OCI-M1 (cell line): ENCODE results near the gene COL13A1.

Experiments
- DNase-seq: peaks from one replicate; lab custom pipeline; 2025; lab: John Stamatoyannopoulos, UW

Gene COL13A1

DNA sequence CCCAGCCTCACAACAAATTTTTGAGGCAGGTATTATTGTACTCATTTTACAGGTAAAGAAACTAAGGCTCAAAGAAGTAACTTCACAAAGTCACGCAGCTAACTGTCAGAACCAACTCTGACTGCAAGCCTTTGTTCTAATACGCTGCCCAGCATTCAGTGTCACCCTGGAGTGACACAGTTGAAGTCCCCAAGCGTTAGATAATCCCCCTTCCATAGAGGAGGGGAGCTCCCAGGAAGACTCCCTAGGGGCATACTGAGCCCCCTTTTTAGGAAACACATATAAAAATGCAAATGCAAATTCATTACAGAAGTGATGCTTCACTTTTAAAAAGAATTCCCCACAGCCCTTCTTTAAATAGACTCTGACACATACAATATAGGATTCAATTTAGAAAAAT lies 150.0 kb downstream of the COL13A1 start:
- DNase-seq, result no peak

DNA sequence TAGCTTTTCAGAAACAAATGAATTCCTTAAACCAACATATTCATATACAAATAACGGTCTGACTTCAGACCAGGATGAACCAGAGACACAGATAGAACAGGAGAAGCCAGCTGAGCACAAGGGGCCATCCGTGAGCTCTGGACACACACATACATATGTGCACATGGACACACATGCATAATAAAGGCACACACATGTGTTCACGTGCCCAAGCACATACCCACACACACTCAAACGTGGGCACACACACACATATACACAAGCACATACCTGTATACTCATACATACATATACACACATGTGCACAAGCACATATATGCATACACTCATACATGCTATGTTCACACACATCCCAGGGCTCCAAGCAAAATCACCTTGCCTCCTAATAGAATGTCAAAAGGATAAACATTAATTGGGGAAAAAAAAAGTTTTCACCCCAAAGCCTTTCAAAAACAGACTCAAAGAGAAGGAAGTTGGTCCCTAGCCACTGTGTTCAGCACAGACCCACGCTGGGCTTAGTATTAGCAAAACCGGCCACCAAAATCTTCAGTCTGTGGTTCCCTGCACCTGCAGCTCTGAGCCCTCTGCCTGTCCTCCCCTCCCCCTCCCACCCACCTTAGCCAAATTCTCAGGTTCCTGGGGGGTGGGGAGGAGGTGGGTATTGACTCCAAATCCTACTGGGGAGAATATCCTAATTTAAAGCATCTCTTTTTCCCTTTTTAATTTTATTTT lies 150.5 kb downstream of the COL13A1 start:
- DNase-seq, result no peak

DNA sequence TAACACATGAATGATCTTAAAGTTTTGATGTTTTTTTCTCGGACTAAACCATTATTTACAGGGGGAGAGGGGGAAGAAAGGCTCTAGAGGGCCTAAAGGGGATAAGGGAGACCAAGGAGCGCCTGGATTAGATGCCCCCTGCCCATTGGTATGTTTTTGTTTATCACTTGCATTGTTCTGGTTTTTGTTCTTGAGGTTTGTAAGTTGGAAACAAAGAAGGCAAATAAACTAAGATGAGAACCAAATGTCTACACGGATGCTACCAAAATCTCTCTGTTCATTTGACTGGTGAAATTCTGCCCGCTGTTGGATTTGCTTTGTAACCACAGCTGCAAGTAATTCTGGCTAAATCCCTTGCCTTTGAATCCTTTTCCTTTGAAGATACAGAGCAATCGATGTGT lies 151.1 kb downstream of the COL13A1 start:
- DNase-seq, result no peak

- DNase-seq, result no peak
Measured at GRCh38 chr10:69953851-69954250, 152.1 kb downstream of the COL13A1 start.

DNA sequence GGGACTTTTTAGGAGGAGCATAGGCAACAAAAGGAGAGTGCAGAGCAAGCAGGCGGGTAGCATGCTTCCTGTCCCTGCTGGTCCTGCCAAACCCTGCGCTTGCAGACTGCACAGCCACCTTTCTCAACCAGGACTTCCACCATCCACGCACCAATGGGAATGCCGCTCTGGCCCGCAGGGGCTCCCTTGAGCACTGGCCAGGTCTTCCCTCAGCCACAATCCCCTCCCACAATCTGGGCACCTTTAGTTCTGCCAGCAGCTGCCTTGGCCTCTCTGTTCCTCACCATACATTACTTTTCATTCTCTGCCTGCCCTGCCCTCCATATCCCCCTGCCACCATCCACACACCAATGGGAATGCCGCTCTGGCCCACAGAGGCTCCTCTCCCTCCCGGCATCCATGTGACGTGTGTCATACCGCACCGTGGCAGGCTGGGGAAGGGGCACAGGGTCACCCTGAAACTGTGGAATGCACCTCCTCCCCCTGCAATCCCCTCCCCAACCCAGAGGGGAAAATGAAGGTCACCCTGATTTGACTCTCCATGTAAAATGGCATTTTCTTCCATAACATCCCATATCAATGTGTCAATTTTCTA lies 153.6 kb downstream of the COL13A1 start:
- DNase-seq, result no peak

DNA sequence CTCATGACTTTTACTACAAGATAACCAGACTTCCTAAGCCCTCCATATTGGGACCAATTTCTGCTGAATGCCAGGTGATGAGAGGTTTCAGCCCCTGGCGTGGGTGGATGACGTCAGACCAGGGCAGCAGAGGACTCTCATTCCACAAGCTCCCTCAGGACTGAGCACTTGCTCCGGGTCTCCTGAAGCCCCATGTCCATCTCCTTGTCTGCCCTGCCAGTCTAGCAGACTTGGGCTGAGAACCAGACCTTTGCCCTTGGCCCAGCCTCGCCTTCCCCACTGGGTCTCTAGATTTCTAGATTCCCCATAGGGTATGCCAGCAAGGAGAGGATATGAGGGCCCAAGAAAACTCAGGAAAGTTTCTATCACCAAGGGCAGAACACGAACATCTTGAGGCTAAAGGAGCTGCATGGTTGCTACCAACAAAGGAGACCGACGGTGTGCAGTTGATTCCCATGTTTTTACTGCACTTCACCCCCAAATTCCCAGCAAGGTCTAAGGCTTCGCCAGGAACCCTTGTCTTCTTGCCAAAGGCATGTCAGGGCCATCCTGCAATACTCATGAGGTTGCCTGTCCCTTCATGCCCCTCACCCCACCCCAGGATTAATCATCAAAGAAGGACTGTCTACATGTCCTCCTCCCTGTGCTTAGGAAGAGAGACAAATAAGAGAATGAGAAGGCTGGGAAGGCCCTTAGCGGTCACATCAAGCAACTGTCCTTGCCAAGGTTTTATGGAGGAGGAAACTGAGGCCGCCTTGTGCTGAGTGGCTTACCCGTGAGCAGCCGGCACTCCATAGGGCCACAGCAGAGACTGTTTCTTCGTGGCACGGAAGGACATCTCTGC lies 154.4 kb downstream of the COL13A1 start:
- no peak for DNase-seq

GRCh38 chr10:69956741-69957230 lies 155.1 kb downstream of the COL13A1 start:
- no peak for DNase-seq

GRCh38 chr10:69957241-69957885 lies 155.7 kb downstream of the COL13A1 start:
- no peak for DNase-seq

DNA sequence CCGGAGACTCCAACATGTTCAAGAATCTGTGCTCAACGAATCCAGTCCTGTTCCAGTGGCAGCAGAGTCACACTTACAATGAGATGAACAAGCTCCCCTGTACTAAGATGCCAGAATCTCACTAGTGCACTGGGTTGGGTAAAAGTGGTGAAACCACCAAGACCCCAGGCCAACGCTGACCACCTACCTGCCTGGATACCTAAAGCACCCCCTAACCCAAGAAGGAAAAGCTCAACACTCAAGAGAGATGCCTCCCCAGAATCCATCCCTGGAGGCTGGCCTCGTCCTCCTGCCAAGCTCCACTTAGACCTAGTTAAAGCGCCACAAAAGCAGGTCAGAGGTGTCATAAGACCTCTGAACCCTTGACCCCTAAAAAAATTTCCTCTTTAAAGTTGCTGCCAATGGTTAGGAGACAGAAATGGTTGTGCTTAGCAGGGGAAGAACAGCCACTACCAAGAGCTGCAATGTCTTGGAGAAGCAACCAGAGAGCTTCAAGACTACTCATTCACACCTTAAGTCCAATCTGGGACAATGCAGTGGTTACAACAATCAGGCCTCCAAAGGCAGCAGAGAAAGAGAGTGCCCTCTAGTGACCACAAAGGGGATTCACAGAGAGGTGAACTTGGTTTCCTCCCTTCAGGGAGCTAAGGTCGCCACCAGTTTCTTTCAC lies 156.3 kb downstream of the COL13A1 start:
- DNase-seq, result peak; percentile 66

GRCh38 chr10:69958556-69958902 lies 156.8 kb downstream of the COL13A1 start:
- no peak for DNase-seq

- peak; percentile 54 for DNase-seq
Measured at GRCh38 chr10:69959911-69960310, 158.2 kb downstream of the COL13A1 start.

GRCh38 chr10:69960606-69960987 lies 158.9 kb downstream of the COL13A1 start:
- DNase-seq, result no peak

GRCh38 chr10:69960988-69961880 lies 159.5 kb downstream of the COL13A1 start:
- DNase-seq, result no peak

DNA sequence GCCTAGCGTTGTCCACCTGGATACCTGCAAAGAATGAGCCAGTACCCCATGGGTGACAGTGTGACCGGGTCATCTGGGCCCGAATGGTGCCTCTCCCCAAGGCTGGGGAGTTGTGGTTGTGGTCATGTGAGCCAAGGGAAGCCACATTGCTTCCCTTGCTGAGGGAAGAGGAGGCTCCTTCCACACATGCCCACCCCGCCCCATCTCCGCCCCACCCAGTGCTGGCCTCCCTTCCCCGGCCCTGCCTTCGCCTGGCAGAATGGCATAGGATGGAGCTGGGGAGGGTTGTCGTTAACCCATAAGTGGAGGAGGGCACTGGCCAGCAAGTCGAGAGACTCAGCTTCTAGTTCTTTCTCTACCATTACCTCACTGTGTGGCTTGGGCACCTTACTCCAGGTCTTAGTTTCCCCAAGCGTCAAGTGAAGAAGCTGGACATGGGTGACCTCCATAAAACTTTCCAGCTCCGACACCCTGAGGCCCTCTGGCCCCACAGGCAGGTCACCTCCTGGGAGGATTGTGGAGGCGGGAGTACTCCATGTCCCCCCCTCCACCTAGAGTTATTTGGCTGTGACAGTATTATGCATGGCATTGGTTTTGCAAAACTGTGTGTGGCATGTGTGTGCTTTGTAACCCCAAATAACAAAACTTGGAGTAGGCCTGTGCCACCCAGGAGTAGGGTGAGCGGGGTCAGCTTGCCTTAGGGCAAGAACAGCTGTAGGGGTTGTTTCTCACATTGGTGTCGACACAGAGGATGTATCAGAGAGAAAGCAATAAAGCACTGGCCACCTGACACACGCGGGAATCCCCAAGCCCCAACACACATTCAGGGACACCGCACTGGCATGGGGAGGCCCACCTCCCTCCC lies 160.4 kb downstream of the COL13A1 start:
- no peak for DNase-seq

GRCh38 chr10:69962746-69963135 lies 161.0 kb downstream of the COL13A1 start:
- DNase-seq, result no peak

DNA sequence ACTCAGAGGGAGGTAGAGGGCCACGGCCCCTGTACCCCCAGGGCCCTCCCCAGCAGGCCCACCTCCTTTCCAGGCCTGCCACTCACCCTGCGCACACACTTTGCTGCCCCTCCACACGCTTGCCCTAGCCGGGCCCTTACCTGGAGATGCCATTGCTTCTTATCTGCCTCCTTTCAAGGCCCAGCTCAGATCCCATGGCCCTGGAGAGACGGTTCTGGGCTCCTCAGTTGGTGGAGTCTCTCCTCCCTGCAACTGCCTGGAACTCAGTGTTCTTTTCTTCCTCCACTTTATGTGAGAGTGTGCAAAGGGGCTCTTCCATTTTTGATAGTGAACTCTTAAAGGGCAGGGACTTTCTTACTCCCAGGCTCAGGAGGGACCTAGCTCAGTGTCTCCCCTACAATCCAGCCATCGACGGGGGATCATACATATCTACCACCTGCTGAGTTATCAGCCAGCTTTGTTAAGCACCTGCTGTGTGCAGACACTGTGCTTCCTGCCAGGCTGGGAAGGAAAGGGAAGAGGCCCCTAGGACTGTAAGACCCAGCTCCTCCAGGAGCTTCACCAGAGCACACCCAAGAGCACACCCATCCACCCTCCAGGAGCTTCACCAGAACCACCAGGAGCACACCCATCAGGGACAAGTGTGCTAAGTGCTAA lies 161.6 kb downstream of the COL13A1 start:
- DNase-seq, result no peak

GRCh38 chr10:69963835-69964710 lies 162.4 kb downstream of the COL13A1 start:
- no peak for DNase-seq

DNA sequence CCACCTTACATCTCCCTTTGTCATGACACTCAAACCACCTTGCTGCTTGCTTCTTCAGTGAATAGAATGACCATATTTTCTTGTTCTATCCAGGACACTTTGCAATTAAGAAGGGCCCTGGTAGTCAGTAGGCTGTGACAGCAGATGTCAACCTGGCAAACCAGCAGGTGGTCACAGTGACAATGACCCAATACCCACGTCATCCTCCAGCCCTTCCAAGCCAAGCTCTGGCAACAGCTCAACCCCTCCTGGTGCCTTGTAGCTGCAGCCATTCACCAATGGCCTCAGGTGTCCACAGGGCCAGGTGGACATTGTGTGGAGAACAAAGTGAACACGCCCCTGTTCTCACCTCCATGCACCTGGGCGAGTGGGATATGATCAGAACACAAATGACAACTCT lies 163.4 kb downstream of the COL13A1 start:
- DNase-seq, result no peak
